Measurements from ENCODE around the gene NFAM1. TPM values are rescaled to one million over a fixed set of nuclear protein-coding genes. Genes with fewer than 3 reads are reported as not detected.
A peak's percentile ranks its signal among the peaks of the same experiment; 100 is the strongest.

NFAM1 gene
- total RNA-seq, 2 experiments from 2014 or later = 0.11 to 0.21 TPM

DNA sequence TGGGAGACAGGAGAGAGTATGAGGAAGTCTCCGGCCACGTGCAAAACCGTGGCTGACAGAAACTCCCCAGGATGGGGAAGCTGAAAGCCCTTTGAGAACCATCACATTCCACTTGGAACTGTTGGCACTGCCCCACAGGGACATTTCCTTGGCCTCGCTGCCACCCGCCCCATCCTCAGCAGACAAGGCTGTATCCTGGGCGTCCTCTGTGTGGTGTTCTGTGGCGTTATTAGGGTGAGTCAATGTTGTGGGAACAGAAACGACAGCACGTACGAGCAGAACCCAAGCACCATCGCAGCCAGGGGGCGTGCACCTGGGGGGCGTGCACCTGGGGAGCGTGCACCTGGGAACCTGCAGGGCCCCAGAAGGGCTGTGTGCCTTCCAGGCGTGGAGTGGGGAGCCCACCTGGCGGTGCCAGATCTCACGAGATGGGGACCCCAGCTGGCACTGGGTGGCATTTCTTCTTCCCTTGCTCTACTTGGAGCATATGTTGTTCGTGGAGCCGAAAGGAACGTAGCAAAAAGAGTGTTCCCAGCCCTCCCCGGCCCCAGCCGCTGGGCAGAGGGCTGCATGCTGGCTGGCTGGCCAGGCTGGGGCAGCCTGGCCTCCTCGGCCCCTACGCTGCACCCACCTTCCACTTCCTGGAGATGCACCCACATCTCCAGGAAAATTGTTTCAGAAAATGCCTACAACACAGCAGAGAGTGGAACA, 35.4 kb downstream of the NFAM1 start:
- H3K27me3 Mint-ChIP-seq = peaks cover 5% of the 10 kb centered on the region
- no peaks in the 10 kb centered on the region for H3K4me1 Mint-ChIP-seq
- H3K9me3 Mint-ChIP-seq (ENCODE audit: low read depth) = no peaks in the 10 kb centered on the region
- H3K4me3 Mint-ChIP-seq = no peak overlapping the region
- ChIA-PET POLR2A (no interaction called here), CTCF (interaction anchor here (0.7 to 1.1 kb wide), 2 partner anchors 41 to 56 kb away, joined by 3 read pairs; no protein-coding TSS in a partner anchor)
- peak; percentile 70 for ATAC-seq
- DNase-seq = peak; percentile 39
- intact Hi-C loops (cut with DNase I, micrococcal nuclease) = no loop called here
- H3K27ac Mint-ChIP-seq = no peak overlapping the region
- no peaks in the 10 kb centered on the region for H3K36me3 Mint-ChIP-seq (ENCODE audit: low read depth)

DNA sequence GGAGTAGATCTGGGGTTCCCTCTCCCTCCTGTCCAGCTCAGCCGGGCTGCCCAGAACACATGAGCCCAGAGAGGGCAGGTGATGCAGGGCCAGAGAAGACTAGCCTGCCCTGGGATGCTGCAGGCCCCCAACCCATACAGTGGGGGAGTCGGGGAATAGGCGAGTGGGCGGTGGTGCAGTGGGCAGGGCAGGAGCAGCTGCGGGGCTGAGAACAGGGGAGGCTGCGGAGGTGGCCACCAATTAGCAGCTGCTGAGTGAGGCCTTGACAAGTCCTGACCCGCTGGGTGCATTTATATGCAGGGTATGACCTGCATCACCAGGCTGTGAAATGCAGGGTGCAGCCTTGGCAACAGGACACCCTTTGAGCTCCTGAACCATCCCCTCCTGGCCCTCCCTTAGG, 43.1 kb downstream of the NFAM1 start:
- no peak overlapping the region for H3K27ac Mint-ChIP-seq
- H3K4me1 Mint-ChIP-seq = no peaks in the 10 kb centered on the region
- H3K36me3 Mint-ChIP-seq (ENCODE audit: low read depth) = no peaks in the 10 kb centered on the region
- no peak for ATAC-seq
- no peak overlapping the region for H3K4me3 Mint-ChIP-seq
- CTCF ChIA-PET = interaction anchor here (0.5 kb wide), 1 partner anchor 1814 kb away, joined by 3 read pairs; no protein-coding TSS in a partner anchor
- H3K27me3 Mint-ChIP-seq = peaks cover 7% of the 10 kb centered on the region
- intact Hi-C loops (cut with DNase I, micrococcal nuclease) = no loop called here
- H3K9me3 Mint-ChIP-seq (ENCODE audit: low read depth) = no peaks in the 10 kb centered on the region
- POLR2A ChIA-PET = interaction anchor here (0.6 kb wide), 1 partner anchor 245 kb away, joined by 3 read pairs; no protein-coding TSS in a partner anchor
- no peak for DNase-seq

DNA sequence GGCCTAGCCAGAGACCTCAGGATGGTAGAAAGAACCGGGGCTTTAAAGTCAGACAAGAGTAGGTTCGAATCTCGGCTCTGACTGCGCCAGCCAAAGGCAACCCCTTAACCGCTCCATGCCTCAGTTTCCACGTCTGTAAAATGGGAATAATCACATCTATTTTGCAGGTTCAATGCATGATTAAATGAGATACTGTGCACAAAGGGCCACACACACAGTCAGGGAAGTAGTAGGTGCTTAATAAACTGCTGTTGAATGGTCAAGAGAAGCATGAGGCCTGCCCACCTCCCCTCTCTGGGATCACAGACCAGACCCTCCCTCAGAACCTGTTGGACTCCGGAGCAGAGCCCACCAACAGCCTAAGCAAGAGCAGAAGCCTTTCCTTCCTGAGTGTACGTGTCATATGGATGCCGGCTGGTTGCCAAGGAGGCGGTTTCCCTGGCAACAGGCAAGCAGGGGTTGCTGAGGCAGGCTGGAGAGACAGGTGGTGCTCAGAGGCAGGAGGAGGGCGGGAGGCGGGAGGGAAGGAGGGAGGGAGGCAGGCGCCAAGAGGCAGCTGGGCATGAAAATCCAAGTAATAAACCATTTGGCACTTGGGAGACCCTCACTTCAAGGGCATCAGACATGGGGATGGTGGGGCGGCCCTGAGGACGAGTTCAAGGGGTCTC, 43.9 kb downstream of the NFAM1 start:
- ChIA-PET POLR2A (no interaction called here), CTCF (interaction anchor here (0.5 kb wide), 1 partner anchor 1813 kb away, joined by 3 read pairs; no protein-coding TSS in a partner anchor)
- no peak overlapping the region for H3K4me3 Mint-ChIP-seq
- DNase-seq (peak; percentile 18), ATAC-seq (no peak)
- peaks cover 7% of the 10 kb centered on the region for H3K27me3 Mint-ChIP-seq
- no peaks in the 10 kb centered on the region for H3K36me3 Mint-ChIP-seq (ENCODE audit: low read depth)
- H3K4me1 Mint-ChIP-seq = no peaks in the 10 kb centered on the region
- intact Hi-C loops (cut with DNase I, micrococcal nuclease) = no loop called here
- no peaks in the 10 kb centered on the region for H3K9me3 Mint-ChIP-seq (ENCODE audit: low read depth)
- no peak overlapping the region for H3K27ac Mint-ChIP-seq

DNA sequence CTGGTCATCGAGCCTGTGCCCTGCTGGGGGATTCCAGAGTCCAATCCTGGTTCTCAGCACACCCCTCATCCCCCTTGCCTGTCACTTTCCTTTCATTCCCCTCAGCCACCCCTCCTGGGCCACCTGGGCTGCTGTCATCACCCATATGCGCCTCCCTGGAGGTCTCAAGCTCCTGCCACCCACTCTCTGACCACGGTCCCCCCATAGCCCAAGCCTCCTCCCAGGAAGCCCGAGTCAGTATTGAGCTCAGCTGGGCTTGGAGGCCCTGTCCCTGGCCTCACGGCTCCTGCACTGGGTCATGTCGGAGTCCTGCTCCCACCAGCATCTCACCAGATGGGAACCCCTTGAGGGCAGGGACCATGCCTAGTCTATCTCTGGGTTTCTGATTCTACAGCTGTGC, 44.6 kb downstream of the NFAM1 start:
- Mint-ChIP-seq H3K9me3 (ENCODE audit: low read depth) (no peaks in the 10 kb centered on the region), H3K36me3 (ENCODE audit: low read depth) (no peaks in the 10 kb centered on the region), H3K4me3 (no peak overlapping the region), H3K27me3 (peaks cover 7% of the 10 kb centered on the region), H3K4me1 (no peaks in the 10 kb centered on the region), H3K27ac (no peak overlapping the region)
- ChIA-PET POLR2A (no interaction called here), CTCF (no interaction called here)
- no peak for ATAC-seq
- no peak for DNase-seq
- intact Hi-C loops (cut with DNase I, micrococcal nuclease) = no loop called here

DNA sequence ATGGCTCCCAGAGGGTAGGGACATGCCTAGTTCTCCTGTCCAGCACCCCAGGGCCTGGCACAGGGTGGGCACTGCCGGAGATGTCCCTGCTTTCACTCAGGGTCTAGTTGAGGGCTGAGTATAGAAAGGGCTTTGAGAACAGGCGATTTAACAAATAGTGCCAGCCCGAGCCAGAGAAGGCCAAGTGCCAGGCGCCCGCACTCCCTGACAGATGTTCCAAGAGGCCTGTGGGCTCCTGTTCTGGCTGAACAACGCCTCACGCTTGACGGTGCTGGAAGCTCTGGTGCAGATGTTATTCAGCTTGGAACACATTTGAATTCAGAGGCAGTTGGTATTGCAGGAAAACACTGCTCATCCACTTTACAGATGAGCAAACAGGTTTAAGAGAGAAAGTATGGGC, 46.5 kb downstream of the NFAM1 start:
- intact Hi-C loops (cut with DNase I, micrococcal nuclease) = no loop called here
- H3K27ac Mint-ChIP-seq = no peak overlapping the region
- no peaks in the 10 kb centered on the region for H3K4me1 Mint-ChIP-seq
- ChIA-PET CTCF (no interaction called here), POLR2A (no interaction called here)
- H3K36me3 Mint-ChIP-seq (ENCODE audit: low read depth) = no peaks in the 10 kb centered on the region
- ATAC-seq = no peak
- no peaks in the 10 kb centered on the region for H3K27me3 Mint-ChIP-seq
- no peaks in the 10 kb centered on the region for H3K9me3 Mint-ChIP-seq (ENCODE audit: low read depth)
- no peak for DNase-seq
- H3K4me3 Mint-ChIP-seq = no peak overlapping the region

DNA sequence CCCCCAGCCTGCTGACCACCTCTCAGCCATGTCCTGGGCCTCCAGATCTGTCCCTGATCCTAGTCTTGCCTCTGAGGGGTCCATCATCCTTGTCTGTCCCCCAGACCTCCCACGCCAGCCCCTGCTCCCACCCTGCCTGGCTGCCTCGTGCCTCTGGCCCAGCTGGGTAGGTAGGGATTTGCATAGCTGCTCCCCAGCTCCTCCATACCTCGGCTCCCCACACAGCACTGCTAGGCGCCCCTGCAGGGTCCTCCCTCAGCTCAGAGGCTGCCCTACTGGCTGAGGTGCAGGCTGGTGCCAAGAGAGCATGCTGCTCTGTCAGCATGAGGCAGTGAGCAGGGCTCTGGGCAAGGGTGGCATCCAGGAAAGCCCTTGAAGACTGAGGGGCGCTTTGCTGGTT, 47.7 kb downstream of the NFAM1 start:
- no peaks in the 10 kb centered on the region for H3K4me1 Mint-ChIP-seq
- no peaks in the 10 kb centered on the region for H3K27me3 Mint-ChIP-seq
- H3K9me3 Mint-ChIP-seq (ENCODE audit: low read depth) = no peaks in the 10 kb centered on the region
- DNase-seq (no peak), ATAC-seq (no peak)
- H3K4me3 Mint-ChIP-seq = no peak overlapping the region
- intact Hi-C loops (cut with DNase I, micrococcal nuclease) = no loop called here
- H3K36me3 Mint-ChIP-seq (ENCODE audit: low read depth) = no peaks in the 10 kb centered on the region
- POLR2A ChIA-PET = interaction anchor here (0.5 kb wide), 1 partner anchor 18 kb away, joined by 3 read pairs; no protein-coding TSS in a partner anchor
- no peak overlapping the region for H3K27ac Mint-ChIP-seq
- CTCF ChIA-PET = no interaction called here

DNA sequence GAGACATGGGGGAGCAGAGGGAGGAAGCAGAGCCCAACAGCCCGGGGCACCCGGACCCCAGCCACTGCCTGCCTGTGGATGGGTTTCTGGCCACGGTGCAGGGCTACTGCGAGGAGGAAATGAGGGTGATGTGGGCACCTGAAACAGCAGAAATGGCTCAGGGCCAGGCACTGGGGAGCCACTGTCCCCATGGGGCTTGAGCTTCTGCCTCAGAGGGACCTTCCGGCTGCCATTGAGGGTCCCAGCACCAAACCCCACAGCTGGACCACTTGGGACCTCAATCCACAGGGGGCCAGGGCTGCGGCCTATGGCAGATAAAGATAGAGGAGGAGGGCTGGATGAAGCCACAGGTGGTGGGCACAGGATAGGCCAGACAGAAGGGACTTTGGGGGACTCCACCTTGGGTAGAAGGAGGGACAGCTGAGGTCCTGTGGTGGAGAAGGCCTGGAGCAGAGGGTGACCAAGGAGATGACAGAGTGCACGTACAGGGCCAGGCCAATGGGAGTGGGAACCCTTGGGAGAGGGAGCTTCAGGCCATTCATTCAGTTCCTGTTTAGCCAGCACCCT, 48.3 kb downstream of the NFAM1 start:
- POLR2A ChIA-PET = interaction anchor here (0.5 kb wide), 1 partner anchor 19 kb away, joined by 3 read pairs; no protein-coding TSS in a partner anchor
- H3K9me3 Mint-ChIP-seq (ENCODE audit: low read depth) = no peaks in the 10 kb centered on the region
- H3K4me1 Mint-ChIP-seq = no peaks in the 10 kb centered on the region
- no peak for ATAC-seq
- CTCF ChIA-PET = no interaction called here
- intact Hi-C loops (cut with DNase I, micrococcal nuclease) = no loop called here
- H3K36me3 Mint-ChIP-seq (ENCODE audit: low read depth) = no peaks in the 10 kb centered on the region
- H3K27ac Mint-ChIP-seq = no peak overlapping the region
- no peak for DNase-seq
- H3K4me3 Mint-ChIP-seq = no peak overlapping the region
- no peaks in the 10 kb centered on the region for H3K27me3 Mint-ChIP-seq

DNA sequence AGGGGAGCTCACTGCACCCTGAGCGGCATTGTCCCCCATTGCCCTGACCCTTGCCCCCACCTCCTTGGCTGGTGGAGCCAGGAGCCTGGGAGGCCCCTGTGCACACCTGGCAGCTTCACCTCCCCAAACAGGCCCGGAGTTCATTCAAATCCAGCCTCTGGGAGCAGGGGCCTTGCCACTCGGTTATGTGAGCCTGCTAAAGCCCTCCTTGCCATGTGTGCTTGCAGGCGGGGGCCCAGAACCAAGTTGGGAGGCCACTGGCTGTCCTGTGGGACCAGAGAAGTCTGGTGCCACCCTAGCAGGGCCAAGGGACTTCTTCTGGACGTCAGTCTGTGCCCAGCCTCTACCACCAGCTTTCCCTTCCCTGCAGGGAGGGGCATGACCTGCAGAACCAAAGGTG, 48.9 kb downstream of the NFAM1 start:
- CTCF ChIA-PET = no interaction called here

DNA sequence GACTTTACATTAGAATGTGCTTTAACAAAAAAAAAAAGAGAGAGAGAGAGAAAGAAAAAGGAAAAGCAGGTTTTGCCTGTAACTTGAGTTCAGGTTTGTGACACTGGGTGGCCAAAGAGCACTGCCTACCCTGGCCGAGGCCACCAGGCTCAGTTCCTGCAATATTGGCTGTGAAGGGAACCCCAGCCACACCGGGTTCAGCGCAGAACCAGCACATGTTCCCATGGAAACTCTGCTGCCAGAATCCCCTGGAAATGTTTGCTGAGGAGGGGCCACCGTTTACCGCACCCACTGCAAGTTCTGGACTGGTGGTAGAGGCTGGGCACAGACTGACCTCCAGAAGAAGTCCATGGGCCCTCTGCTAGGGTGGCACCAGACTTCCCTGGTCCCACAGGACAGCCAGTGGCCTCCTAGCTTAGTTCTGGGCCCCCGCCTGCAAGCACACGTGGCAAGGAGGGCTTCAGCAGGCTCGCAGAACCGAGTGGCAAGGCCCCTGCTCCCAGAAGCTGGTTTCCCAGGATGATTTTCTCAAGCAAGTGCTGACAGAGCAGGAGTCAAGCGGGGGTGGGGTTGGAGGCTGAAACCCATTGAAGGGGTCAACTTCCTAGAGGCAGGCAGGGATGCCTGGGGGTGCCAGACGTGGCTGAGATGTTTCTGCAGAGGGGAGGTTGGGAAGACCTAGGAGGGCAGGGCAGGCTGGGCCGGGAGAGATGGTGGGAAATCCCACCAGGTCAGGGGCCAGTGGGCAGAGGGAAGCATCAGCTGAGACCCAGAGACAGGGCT, 51.2 kb downstream of the NFAM1 start:
- intact Hi-C loops (cut with DNase I, micrococcal nuclease) = no loop called here
- ChIA-PET POLR2A (no interaction called here), CTCF (interaction anchor here (0.8 kb wide), 1 partner anchor 57 kb away, joined by 4 read pairs; no protein-coding TSS in a partner anchor)
- no peak for ATAC-seq
- H3K36me3 Mint-ChIP-seq (ENCODE audit: low read depth) = no peaks in the 10 kb centered on the region
- no peaks in the 10 kb centered on the region for H3K27me3 Mint-ChIP-seq
- no peak for DNase-seq
- no peaks in the 10 kb centered on the region for H3K4me1 Mint-ChIP-seq
- H3K9me3 Mint-ChIP-seq (ENCODE audit: low read depth) = no peaks in the 10 kb centered on the region
- H3K4me3 Mint-ChIP-seq = no peak overlapping the region
- no peak overlapping the region for H3K27ac Mint-ChIP-seq

More for the DNA sequence above, 48.9 kb downstream of the NFAM1 start:
- H3K27me3 Mint-ChIP-seq = no peaks in the 10 kb centered on the region
- ATAC-seq (no peak), DNase-seq (no peak)
- no peak overlapping the region for H3K27ac Mint-ChIP-seq
- intact Hi-C loops (cut with DNase I, micrococcal nuclease) = no loop called here
- POLR2A ChIA-PET = no interaction called here
- H3K4me3 Mint-ChIP-seq = no peak overlapping the region
- no peaks in the 10 kb centered on the region for H3K9me3 Mint-ChIP-seq (ENCODE audit: low read depth)
- H3K36me3 Mint-ChIP-seq (ENCODE audit: low read depth) = no peaks in the 10 kb centered on the region
- H3K4me1 Mint-ChIP-seq = no peaks in the 10 kb centered on the region

DNA sequence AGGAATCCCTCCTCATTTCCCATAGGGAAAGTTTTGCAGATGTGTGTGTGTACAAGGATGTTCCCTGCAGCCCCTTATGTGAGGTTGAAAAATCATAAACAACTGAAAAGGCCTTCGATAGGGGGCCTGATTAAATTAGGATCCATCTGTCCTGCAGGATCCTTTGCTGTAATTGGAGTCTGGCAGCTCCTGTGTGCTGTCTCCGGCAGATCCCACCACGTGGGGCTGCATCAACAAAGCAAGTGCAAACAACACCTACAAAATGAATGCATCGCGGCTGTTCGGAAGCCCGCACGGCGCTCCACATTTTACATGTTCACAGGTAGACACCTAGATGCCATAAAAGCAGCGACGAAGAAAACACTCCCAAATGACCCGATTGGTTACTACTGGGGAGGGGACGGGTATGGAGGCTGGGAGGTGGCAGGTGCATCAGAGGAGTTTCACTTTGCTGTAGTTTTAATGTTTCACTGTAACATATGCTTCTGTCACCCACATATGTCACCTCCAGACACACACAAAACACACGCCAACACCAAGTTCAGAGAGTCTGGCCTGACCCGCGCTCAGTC, 52.2 kb downstream of the NFAM1 start:
- H3K27me3 Mint-ChIP-seq = no peaks in the 10 kb centered on the region
- H3K4me3 Mint-ChIP-seq = no peak overlapping the region
- H3K9me3 Mint-ChIP-seq (ENCODE audit: low read depth) = no peaks in the 10 kb centered on the region
- no peak overlapping the region for H3K27ac Mint-ChIP-seq
- ChIA-PET POLR2A (no interaction called here), CTCF (no interaction called here)
- H3K4me1 Mint-ChIP-seq = no peaks in the 10 kb centered on the region
- no peaks in the 10 kb centered on the region for H3K36me3 Mint-ChIP-seq (ENCODE audit: low read depth)
- no peak for ATAC-seq
- no peak for DNase-seq
- intact Hi-C loops (cut with DNase I, micrococcal nuclease) = no loop called here

All from activated CD4-positive, alpha-beta T cell treated with anti-CD3 and anti-CD28 coated beads for 36 hours (primary cell).